ENCODE measurements around the gene HECW1.
"Not testable (repeated sequence)": the region's sequence is repeated elsewhere in the genome, so short reads cannot be mapped to it uniquely, and the experiment has no call there.

Gene HECW1

GRCh38 chr7:43596426-43596825 is 484.0 kb downstream of the HECW1 start:
- not testable (repeated sequence) for DNase-seq (ENCODE audit: low read depth); H3K4me3 ChIP-seq (ENCODE audit: low read depth, low read length)

DNA sequence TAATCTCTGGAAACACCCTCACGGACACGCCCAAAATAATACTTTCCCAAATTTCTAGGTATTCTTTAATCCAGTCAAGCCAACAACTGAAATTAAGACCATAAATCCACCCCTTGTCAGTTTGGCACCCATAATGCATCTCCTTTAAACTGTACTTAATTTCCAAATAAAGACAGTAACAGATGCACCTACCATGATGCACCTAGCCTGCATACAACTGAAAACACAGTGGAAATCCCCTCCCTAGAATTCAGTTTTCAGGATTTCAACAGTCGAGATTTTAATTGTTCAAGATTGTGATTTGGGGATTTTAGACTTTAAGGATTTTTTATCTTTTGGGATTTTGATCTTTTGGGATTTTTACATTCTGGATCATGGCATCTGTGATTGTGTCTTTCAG is 487.6 kb downstream of the HECW1 start:
- no peak overlapping the region for H3K4me3 ChIP-seq (ENCODE audit: low read depth, low read length)
- no peak for DNase-seq (ENCODE audit: low read depth)

DNA sequence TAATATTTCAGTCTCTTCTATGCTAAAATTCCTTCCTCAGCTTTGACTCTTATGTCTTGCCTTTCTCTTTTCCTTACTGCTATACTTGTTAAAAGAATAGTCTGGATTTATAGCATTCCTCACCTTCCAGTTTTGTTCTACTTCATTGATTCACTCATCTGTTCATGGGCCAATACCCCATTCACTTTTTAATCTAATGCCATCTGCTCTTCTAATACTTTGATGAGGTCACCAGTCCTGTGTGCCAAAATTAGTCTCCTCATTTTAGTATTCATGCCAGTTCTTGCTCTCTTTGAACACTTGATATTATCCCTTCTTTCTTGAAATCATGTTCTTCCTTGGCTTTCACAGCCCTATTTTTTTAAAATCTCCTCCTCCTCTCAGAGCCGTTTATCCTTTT is 489.8 kb downstream of the HECW1 start:
- no peak for DNase-seq (ENCODE audit: low read depth)

GRCh38 chr7:43604251-43604650 is 491.8 kb downstream of the HECW1 start:
- no peak overlapping the region for H3K4me3 ChIP-seq (ENCODE audit: low read depth, low read length)
- DNase-seq (ENCODE audit: low read depth), result no peak

More for the DNA sequence above, 489.8 kb downstream of the HECW1 start:
- H3K4me3 ChIP-seq (ENCODE audit: low read depth, low read length), result no peak overlapping the region

DNA sequence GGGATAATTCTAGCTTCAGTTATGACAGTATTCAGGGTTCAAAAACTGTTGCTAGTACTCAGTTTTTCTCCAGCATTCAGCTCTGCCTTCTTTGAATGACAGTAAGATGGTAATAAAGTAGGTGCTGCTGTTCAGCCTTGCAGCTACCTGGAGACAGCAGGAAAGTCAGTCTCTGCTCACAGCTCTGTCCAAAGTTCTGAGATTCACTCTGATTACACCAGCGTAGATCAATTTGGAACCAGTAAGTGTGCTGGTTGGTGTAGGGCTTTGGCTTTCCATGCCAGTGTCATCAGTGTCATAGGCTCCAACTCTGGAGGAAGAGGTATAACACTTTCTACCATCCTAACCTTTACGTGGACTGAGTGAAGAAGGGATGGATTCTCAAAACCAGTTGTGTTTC is 496.6 kb downstream of the HECW1 start:
- no peak for DNase-seq (ENCODE audit: low read depth)
- no peak overlapping the region for H3K4me3 ChIP-seq (ENCODE audit: low read depth, low read length)

GRCh38 chr7:43612128-43612527 is 499.7 kb downstream of the HECW1 start:
- H3K4me3 ChIP-seq (ENCODE audit: low read depth, low read length), result no peak overlapping the region
- DNase-seq (ENCODE audit: low read depth), result no peak

DNA sequence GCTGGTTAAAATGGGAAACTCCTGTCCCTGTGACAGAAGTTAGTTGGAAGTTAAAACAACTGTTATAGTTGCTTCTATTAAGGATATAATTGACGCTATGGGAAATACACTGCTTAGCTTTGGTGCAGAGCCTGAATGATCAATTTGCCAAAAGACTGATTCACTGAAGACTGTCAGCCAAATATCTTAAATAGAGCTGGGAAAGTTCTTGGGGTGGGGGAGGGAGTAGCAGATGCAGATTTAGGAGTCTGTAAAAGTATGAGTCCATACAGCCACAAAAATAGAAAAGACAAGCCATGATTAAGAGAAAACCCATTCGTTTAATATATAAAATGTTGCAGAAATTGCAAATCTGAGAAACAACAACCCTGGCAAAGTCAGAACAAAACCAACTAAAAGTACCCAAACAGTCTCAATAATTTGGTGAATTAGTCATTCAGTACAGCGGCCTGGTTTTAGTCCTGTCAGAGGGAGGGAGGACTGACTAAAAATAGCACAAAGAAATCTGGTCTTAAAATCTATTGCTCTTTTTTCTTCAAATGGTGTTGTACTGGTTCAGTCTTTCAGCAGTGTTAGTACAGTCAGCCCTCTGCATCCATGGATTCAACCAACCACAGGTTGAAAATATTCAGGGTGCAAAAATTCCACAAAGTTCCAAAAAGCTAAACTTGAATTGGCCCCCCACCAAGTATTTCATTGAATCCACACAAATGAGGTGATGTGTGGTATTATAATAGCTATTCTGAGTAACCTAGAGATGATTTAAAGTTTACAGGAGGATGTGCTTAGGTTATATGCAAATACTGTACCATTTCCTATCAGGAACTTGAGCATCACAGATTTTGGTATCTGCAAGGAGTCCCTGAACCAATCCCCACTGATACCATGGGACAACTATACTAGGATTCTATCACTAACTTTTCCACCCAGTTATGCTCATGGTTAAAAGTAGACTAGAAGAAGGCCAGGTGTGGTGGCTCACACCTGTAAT is 500.4 kb downstream of the HECW1 start:
- peak; percentile 25 for DNase-seq (ENCODE audit: low read depth)
- H3K4me3 ChIP-seq (ENCODE audit: low read depth, low read length), result no peak overlapping the region

All from skeletal muscle cell (primary cell).